Heart left ventricle (tissue), 16 donors: ENCODE measurements around the gene MMP17. TPM values are rescaled to one million over a fixed set of nuclear protein-coding genes. Genes with fewer than 3 reads are reported as not detected.

Experiments
- ATAC-seq, 4 donors: fragments of 200-7000 bp; cut with Tn5 transposase; one replicate each; pipeline ENCODE4 v1.9.1; 2020 to 2022; ENCODE audit warnings: moderate library complexity in 4 of 4, mild to moderate bottlenecking in 3 of 4, moderate number of reproducible peaks in 1 of 4
- DNase-seq, 5 donors: peaks; one replicate each; pipeline ENCODE4 v3.0.0-alpha.2; 2020
- H3K27ac ChIP-seq, 12 donors: fragments of 200-600 bp; sonication (generic) in 4 of 12; one replicate each; pipeline versions ENCODE4 v1.5.0 to v1.8.0; 2016 to 2022; ENCODE audit warnings: mild to moderate bottlenecking in 2 of 12
- H3K27me3 ChIP-seq, 9 donors: fragments of 200-600 bp; sonication (generic) in 2 of 9; one replicate each; pipeline versions ENCODE4 v1.5.1 to v1.8.0; 2016 to 2022; ENCODE audit warnings: mild to moderate bottlenecking in 3 of 9
- H3K36me3 ChIP-seq, 9 donors: fragments of 200-600 bp; sonication (generic) in 2 of 9; one replicate each; pipeline versions ENCODE4 v1.5.0 to v1.8.0; 2018 to 2022; ENCODE audit warnings: mild to moderate bottlenecking in 2 of 9
- H3K4me1 ChIP-seq, 12 donors: fragments of 200-600 bp; sonication (generic) in 4 of 12; one replicate each; pipeline versions ENCODE4 v1.5.0 to v1.8.0; 2016 to 2022; ENCODE audit warnings: mild to moderate bottlenecking in 3 of 12
- H3K4me3 ChIP-seq, 12 donors: fragments of 200-600 bp; sonication (generic) in 4 of 12; one replicate each; pipeline versions ENCODE4 v1.5.0 to v1.8.0; 2017 to 2022; ENCODE audit warnings: mild to moderate bottlenecking in 9 of 12, moderate library complexity in 4 of 12
- H3K9me3 ChIP-seq, 12 donors: fragments of 200-600 bp; sonication (generic) in 4 of 12; one replicate each; pipeline versions ENCODE4 v1.5.0 to v1.8.0; 2016 to 2022; ENCODE audit warnings: mild to moderate bottlenecking in 1 of 12
- CTCF ChIP-seq, 12 donors: fragments of 200-600 bp; sonication (generic) in 4 of 12; IDR thresholded peaks; one replicate each; pipeline versions ENCODE4 v1.5.0 to v1.8.0; 2018 to 2022; ENCODE audit warnings: antibody characterized with exemption in 12 of 12, mild to moderate bottlenecking in 5 of 12
- POLR2A ChIP-seq, 2 donors: fragments of 450-650 bp; IDR thresholded peaks; one replicate each; pipeline ENCODE4 v1.6.1; 2017; ENCODE audit warnings: antibody characterized with exemption in 2 of 2, mild to moderate bottlenecking in 2 of 2, moderate library complexity in 2 of 2
- WGBS, 4 donors: extraction: QIAGEN DNeasy Blood & Tissue Kit in 2 of 4; methylation state at CpG; one replicate each; pipeline versions ENCODE4 v1.1.5 to v1.1.7; 2013 to 2018; 5-methylcytosine and 5-hydroxymethylcytosine counted together
- intact Hi-C, 10 donors: fragments of 100-400 bp; cut with DNase I; formaldehyde crosslinking; loops; one replicate each; pipeline versions ENCODE4 v1.11.1 to v1.14.2; 2022
- polyA plus RNA-seq, 2 donors: library from polyadenylated mRNA; stranded (reverse); fragments of 200-250 nt; gene quantifications; one replicate each; pipeline ENCODE4 v1.2.3, GENCODE V29; 2013
- total RNA-seq, 9 donors: library from RNA; depleted of rRNA in 2 of 9; stranded (reverse); fragments of >200 nt in 2 of 9; fragmentation: NEBNext Ultra II Directional in 3 of 9; extraction: Animal tissue kit (Norgen Biotek cat#: 25700) in 3 of 9; gene quantifications; one replicate each; pipeline versions ENCODE4 v1.1.0 to v1.2.4, GENCODE V29; 2016 to 2023
- donor health status: ischemic (EF 13 %, LVEDD 7.1; RV severe dilation, severe dysfunction).
- donor health status: healthy with polysubstance abuse.
- donor health status: DM: no; HTN: yes; CAD: no.
- donor health status: DM: no; HTN: no; CAD: no.
- donor health status: ischemic (EF 25% LVEDD 6.9; RV normal size, moderate dysfunction).
- donor health status: ischemic (EF 25% LVEDD 5.7; RV mildly dilated, moderate dysfunction).
- donor health status: healthy.
- donor health status: DM: yes; HTN: yes; CAD: no.
- donor health status: ischemic (EF 35%, LVEDD 5.7; RV mildly dilated, moderate dysfunction).
- donor health status: nonischemic (EF 11% LVEDD 7.7; RV severe dilation, severe dysfunction).
- donor health status: DM: yes; HTN: yes; CAD: no.
- donor health status: PGD.
- donor health status: ischemic (EF 29% LVEDD 5.4; RV normal size, mild dysfunction).
- donor health status: nonischemic (EF 23%, LVEDD 6.1; RV moderate dilation, normal function).

Gene MMP17
- total and polyA plus RNA-seq, 11 donors: 0.28 to 2.1 (median 1.2) TPM

GRCh38 chr12:131796754-131797587, 31.2 kb upstream of the MMP17 start:
- Histone ChIP-seq H3K36me3 (peaks cover 0 to 86% (median 79%) of the 10 kb centered on the region in 9 donors), H3K4me3 (no peak overlapping the region), H3K4me1 (no peaks in the 10 kb centered on the region), H3K27ac (no peak overlapping the region), H3K9me3 (no peaks in the 10 kb centered on the region), H3K27me3 (no peaks in the 10 kb centered on the region)
- no peak for TF ChIP-seq CTCF (IDR thresholded peaks at IDR 0.05)
- WGBS, 4 donors: 93 to 95% (median 94%) methylated on average over 9 to 28 of the region's 28 CpGs
- ATAC-seq (peak in 1 of 4 donors; percentile 15), DNase-seq (no peak)
- intact Hi-C loops: no loop called here

GRCh38 chr12:131797588-131797934, 30.6 kb upstream of the MMP17 start:
- no peak for ATAC-seq

GRCh38 chr12:131799195-131799594, 29.0 kb upstream of the MMP17 start:
- Histone ChIP-seq H3K4me3 (no peak overlapping the region), H3K9me3 (no peaks in the 10 kb centered on the region), H3K27ac (no peak overlapping the region), H3K27me3 (no peaks in the 10 kb centered on the region), H3K36me3 (peaks cover 0 to 76% (median 69%) of the 10 kb centered on the region in 9 donors), H3K4me1 (peaks cover 0 to 7% (median 0%) of the 10 kb centered on the region in 12 donors)
- intact Hi-C loops: no loop called here
- no peak for TF ChIP-seq CTCF (IDR thresholded peaks at IDR 0.05)
- DNase-seq: no peak
- 89 to 96% (median 91%) methylated on average over 21 of the region's 21 CpGs for WGBS, 4 donors
- no peak for ATAC-seq

More at GRCh38 chr12:131797588-131797934, 30.6 kb upstream of the MMP17 start:
- Histone ChIP-seq H3K36me3 (peaks cover 0 to 88% (median 83%) of the 10 kb centered on the region in 9 donors), H3K27me3 (no peaks in the 10 kb centered on the region), H3K4me1 (no peaks in the 10 kb centered on the region), H3K9me3 (no peaks in the 10 kb centered on the region), H3K4me3 (no peak overlapping the region), H3K27ac (no peak overlapping the region)
- 88 to 94% (median 90%) methylated on average over 3 to 10 of the region's 10 CpGs for WGBS, 4 donors
- intact Hi-C loops: no loop called here
- TF ChIP-seq CTCF (IDR thresholded peaks at IDR 0.05) (no peak), POLR2A (IDR thresholded peaks at IDR 0.05) (no peak)
- no peak for DNase-seq

GRCh38 chr12:131799828-131800593, 28.2 kb upstream of the MMP17 start:
- intact Hi-C loops: loop anchor here in 1 of 10 donors (10.0 kb wide), 1 partner anchor 195 kb away; no protein-coding TSS in a partner anchor
- WGBS, 4 donors: 88 to 90% (median 89%) methylated on average over 23 to 29 of the region's 29 CpGs
- DNase-seq: no peak
- Histone ChIP-seq H3K27ac (no peak overlapping the region), H3K27me3 (no peaks in the 10 kb centered on the region), H3K4me3 (no peak overlapping the region), H3K4me1 (peaks cover 0 to 13% (median 0%) of the 10 kb centered on the region in 12 donors), H3K9me3 (no peaks in the 10 kb centered on the region), H3K36me3 (peaks cover 0 to 69% (median 60%) of the 10 kb centered on the region in 9 donors)
- TF ChIP-seq CTCF (IDR thresholded peaks at IDR 0.05) (no peak), POLR2A (IDR thresholded peaks at IDR 0.05) (no peak)
- peak in 2 of 4 donors; percentile 10 to 20 for ATAC-seq
